Vagina (tissue), 2 donors: ENCODE results near the gene FPR2. TPM values are rescaled to one million over a fixed set of nuclear protein-coding genes. Genes with fewer than 3 reads are reported as not detected.

Experiments
- DNase-seq, 2 donors: peaks; one replicate each; pipeline ENCODE4 v3.0.0-alpha.2; 2017; ENCODE audit errors: extremely low spot score in 2 of 2
- H3K27ac ChIP-seq: fragments of 200-600 bp; sonication (generic); one replicate; pipeline ENCODE4 v1.5.1; 2019
- H3K27me3 ChIP-seq: fragments of 200-600 bp; sonication (generic); one replicate; pipeline ENCODE4 v1.5.1; 2019
- H3K36me3 ChIP-seq, 2 donors: fragments of 200-600 bp; sonication (generic); one replicate each; pipeline ENCODE4 v1.5.1; 2017 to 2019
- H3K4me1 ChIP-seq: fragments of 200-600 bp; sonication (generic); one replicate; pipeline ENCODE4 v1.5.1; 2019
- H3K4me3 ChIP-seq, 2 donors: fragments of 200-600 bp; sonication (generic); 1 replicate in 1 of 2; 2 replicates in 1 of 2; pipeline ENCODE4 v1.5.1; 2016 to 2019
- H3K9me3 ChIP-seq: fragments of 200-600 bp; sonication (generic); one replicate; pipeline ENCODE4 v1.5.1; 2019
- CTCF ChIP-seq, 3 experiments: fragments of 450-650 bp in 2 of 3; fragments of 200-600 bp in 1 of 3; sonication (generic) in 1 of 3; IDR thresholded peaks; one replicate each; pipeline ENCODE4 v1.5.1; 2017 to 2019; ENCODE audit warnings: antibody characterized with exemption in 3 of 3, mild to moderate bottlenecking in 2 of 3, moderate library complexity in 2 of 3
- POLR2A ChIP-seq, 2 donors: fragments of 450-650 bp; IDR thresholded peaks; one replicate each; pipeline ENCODE4 v1.6.1; 2017; ENCODE audit warnings: antibody characterized with exemption in 2 of 2, mild to moderate bottlenecking in 2 of 2, moderate library complexity in 2 of 2
- POLR2AphosphoS5 ChIP-seq, 2 donors: sonication (generic); formaldehyde crosslinking; IDR thresholded peaks; one replicate each; pipeline ENCODE4 v1.9.0; 2017; ENCODE audit warnings: antibody characterized with exemption in 2 of 2, mild to moderate bottlenecking in 2 of 2, low read depth in 1 of 2; ENCODE audit not compliant: insufficient read depth in 1 of 2
- intact Hi-C: fragments of 100-400 bp; cut with DNase I; formaldehyde crosslinking; loops from one replicate; pipeline ENCODE4 v1.15.1; 2023
- total RNA-seq: library from RNA; depleted of rRNA; stranded (reverse); fragments of >200 nt; gene quantifications from one replicate; pipeline ENCODE4 v1.2.3, GENCODE V29; 2016

The FPR2 gene
- total RNA-seq, 1 donor from 2014 or later = not detected

- Histone ChIP-seq H3K27ac (no peak overlapping the region), H3K4me3 (no peak overlapping the region), H3K27me3 (no peaks in the 10 kb centered on the region), H3K4me1 (peaks cover 12% of the 10 kb centered on the region), H3K36me3 (no peaks in the 10 kb centered on the region), H3K9me3 (no peaks in the 10 kb centered on the region)
- DNase-seq = no peak
- TF ChIP-seq CTCF (IDR thresholded peaks at IDR 0.05) = no peak
- TF ChIP-seq POLR2AphosphoS5 (IDR thresholded peaks at IDR 0.05; ENCODE audit: insufficient read depth in 1 of 2, low read depth in 1 of 2) = no peak
- TF ChIP-seq POLR2A (IDR thresholded peaks at IDR 0.05) = no peak
- intact Hi-C loops = no loop called here
These were observed 37.1 kb downstream of the FPR2 start for GRCh38 chr19:51798062-51798461.

GRCh38 chr19:51799034-51799773, 38.2 kb downstream of the FPR2 start:
- intact Hi-C loops = no loop called here
- DNase-seq = peak in 1 of 2 donors; percentile 89
- Histone ChIP-seq H3K9me3 (no peaks in the 10 kb centered on the region), H3K4me3 (peak overlapping the region; percentile 9 to 23), H3K27me3 (no peaks in the 10 kb centered on the region), H3K36me3 (no peaks in the 10 kb centered on the region), H3K27ac (peak overlapping the region; percentile 68), H3K4me1 (peaks cover 12% of the 10 kb centered on the region)
- TF ChIP-seq CTCF (IDR thresholded peaks at IDR 0.05) (no peak), POLR2AphosphoS5 (IDR thresholded peaks at IDR 0.05; ENCODE audit: insufficient read depth in 1 of 2, low read depth in 1 of 2) (peak; percentile 24 to 71), POLR2A (IDR thresholded peaks at IDR 0.05) (peak in 1 of 2 donors; percentile 22)

- H3K4me3 ChIP-seq = peak overlapping the region in 1 of 2 donors; percentile 23
- H3K4me1 ChIP-seq = peaks cover 12% of the 10 kb centered on the region
- no peak for DNase-seq
These were observed 38.9 kb downstream of the FPR2 start for GRCh38 chr19:51799774-51800472.

GRCh38 chr19:51800473-51801244, 39.7 kb downstream of the FPR2 start:
- no peaks in the 10 kb centered on the region for H3K36me3 ChIP-seq
- H3K4me3 ChIP-seq = no peak overlapping the region
- peaks cover 12% of the 10 kb centered on the region for H3K4me1 ChIP-seq
- no peaks in the 10 kb centered on the region for H3K27me3 ChIP-seq
- no peaks in the 10 kb centered on the region for H3K9me3 ChIP-seq
- intact Hi-C loops = no loop called here
- DNase-seq = no peak
- TF ChIP-seq CTCF (IDR thresholded peaks at IDR 0.05) (no peak), POLR2AphosphoS5 (IDR thresholded peaks at IDR 0.05; ENCODE audit: insufficient read depth in 1 of 2, low read depth in 1 of 2) (no peak), POLR2A (IDR thresholded peaks at IDR 0.05) (no peak)
- no peak overlapping the region for H3K27ac ChIP-seq

More at GRCh38 chr19:51799774-51800472, 38.9 kb downstream of the FPR2 start:
- H3K27me3 ChIP-seq = no peaks in the 10 kb centered on the region
- TF ChIP-seq POLR2A (IDR thresholded peaks at IDR 0.05) = no peak
- TF ChIP-seq POLR2AphosphoS5 (IDR thresholded peaks at IDR 0.05; ENCODE audit: insufficient read depth in 1 of 2, low read depth in 1 of 2) = no peak
- TF ChIP-seq CTCF (IDR thresholded peaks at IDR 0.05) = no peak
- peak overlapping the region; percentile 68 for H3K27ac ChIP-seq
- intact Hi-C loops = no loop called here
- no peaks in the 10 kb centered on the region for H3K9me3 ChIP-seq
- H3K36me3 ChIP-seq = no peaks in the 10 kb centered on the region
